Measurements from ENCODE around the gene CCDC183.

DNA sequence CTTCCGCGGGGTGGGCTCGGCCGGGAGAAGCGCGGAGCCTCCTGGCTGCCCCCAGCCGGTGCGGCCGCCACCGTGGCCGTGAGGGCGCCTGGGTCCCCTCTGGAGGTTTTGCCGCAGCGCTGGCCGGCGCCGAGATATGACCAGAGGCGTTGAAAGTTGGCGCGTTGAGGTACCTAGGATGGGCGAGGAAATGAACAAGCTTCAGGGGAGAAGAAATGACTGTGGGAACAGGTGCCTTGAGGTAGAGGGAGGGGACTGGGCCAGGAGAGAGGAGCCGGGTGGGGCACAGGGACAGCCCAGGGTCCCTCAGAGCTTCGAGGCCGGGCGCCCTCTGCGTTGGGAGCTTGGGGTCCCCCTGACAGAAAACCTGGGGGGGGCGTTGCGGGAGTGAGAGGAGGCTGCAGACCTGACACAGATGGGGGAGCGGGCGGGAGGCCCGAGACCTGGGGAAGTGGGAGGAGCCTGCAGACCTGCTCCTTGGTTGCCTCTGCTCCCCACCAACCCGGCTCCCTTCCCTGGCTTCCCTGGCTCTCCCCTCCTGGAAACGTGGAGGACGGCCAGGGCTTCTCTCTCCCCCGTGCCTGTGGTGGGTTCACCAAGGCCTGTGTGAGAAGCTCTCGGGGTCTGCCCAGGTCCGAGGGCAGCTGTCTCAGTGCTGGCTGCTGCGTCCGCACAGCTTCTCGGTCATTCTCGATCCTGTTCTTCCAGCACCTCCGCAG, 25.8 kb downstream of the CCDC183 start:
- TF ChIP-seq, protein P1, sequence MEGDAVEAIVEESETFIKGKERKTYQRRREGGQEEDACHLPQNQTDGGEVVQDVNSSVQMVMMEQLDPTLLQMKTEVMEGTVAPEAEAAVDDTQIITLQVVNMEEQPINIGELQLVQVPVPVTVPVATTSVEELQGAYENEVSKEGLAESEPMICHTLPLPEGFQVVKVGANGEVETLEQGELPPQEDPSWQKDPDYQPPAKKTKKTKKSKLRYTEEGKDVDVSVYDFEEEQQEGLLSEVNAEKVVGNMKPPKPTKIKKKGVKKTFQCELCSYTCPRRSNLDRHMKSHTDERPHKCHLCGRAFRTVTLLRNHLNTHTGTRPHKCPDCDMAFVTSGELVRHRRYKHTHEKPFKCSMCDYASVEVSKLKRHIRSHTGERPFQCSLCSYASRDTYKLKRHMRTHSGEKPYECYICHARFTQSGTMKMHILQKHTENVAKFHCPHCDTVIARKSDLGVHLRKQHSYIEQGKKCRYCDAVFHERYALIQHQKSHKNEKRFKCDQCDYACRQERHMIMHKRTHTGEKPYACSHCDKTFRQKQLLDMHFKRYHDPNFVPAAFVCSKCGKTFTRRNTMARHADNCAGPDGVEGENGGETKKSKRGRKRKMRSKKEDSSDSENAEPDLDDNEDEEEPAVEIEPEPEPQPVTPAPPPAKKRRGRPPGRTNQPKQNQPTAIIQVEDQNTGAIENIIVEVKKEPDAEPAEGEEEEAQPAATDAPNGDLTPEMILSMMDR (IDR thresholded peaks at IDR 0.05; ENCODE audit: low read depth, low read length, poor library complexity, severe bottlenecking): no peak
- no peak for TF ChIP-seq EZH2phosphoT487 (IDR thresholded peaks at IDR 0.05; ENCODE audit: borderline replicate concordance, low read length)

Measured in DOHH2 (cell line).